ENCODE results near the gene ANKRD44. TPM values are rescaled to one million over a fixed set of nuclear protein-coding genes. Genes with fewer than 3 reads are reported as not detected.

The ANKRD44 gene
- polyA plus RNA-seq, 4 donors: 12.0 to 25.5 (median 12.4) TPM

DNA sequence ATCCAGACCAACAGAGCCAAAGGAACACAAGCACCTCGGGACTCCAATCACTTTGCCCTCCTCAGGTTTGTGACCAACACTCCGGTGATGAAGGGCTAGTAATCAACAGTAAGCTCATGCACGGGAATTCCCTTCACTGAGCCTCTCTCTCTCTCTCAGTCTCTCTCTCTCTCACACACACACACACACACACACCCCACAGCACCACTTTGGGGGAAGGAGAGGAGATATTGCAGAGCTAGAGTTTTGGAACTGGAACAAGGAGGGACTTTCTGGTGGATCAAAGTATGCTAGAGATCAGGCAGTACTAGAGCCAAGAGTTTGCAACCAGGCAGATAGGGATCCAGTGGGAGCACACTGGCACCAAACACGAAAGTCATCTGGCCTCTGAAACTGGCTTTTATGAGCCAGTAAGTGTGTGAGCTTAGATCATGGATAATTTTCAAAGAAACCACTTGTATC, 98.7 kb downstream of the ANKRD44 start:
- DNase-seq (ENCODE audit: low read depth in 4 of 4, low spot score in 3 of 4): no peak

DNA sequence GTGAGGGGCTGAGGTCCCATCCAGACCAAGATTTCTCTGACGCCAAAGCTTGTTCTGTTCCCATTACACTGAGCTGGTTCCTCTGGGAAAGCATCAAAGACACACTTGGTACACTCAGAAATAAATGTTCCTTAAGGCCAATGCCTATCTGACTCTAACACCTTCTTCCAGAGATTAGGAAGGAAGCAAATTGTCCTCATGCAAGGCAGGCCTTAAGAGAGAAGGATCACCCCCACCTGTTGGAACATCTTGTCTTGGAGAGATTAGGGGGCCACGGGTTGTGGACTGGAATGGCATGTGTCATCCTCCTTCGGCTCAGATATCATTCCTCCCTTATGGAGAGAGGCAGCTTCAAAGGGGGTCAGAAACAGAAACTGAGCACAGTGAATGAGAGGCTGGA, 100.2 kb downstream of the ANKRD44 start:
- no peak for DNase-seq (ENCODE audit: low read depth in 4 of 4, low spot score in 3 of 4)

DNA sequence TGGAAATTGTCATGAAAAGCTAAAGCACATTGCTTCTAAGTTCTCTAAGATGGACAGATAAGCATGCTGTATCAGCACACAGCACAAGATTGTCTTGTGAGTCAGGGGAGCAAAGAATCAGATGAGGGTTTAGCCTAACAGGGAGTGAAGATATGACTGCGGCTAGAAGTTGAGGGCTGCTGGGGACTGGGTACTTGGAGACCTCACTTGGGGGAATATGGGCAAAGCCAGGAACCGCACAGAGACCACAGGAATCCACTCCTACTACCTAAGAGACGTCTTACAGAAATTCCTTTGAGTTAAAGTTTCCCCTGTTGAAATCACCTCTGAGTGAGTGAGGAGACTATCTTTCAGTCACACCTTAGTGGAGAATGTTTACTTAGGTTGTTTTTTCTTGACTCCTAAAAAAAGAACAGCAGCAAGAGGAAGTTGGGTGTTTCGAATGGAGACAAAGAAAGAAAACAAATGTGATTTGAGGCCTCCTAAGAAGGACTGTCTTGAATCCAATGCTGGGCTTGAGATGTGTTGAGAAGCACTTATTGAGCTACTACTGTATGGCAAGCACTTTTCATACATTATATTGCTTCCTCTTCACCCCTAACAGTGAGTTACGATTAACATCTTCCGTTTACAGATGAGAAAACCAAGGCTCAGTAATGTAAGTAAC, 100.7 kb downstream of the ANKRD44 start:
- no peak for DNase-seq (ENCODE audit: low read depth in 4 of 4, low spot score in 3 of 4)

DNA sequence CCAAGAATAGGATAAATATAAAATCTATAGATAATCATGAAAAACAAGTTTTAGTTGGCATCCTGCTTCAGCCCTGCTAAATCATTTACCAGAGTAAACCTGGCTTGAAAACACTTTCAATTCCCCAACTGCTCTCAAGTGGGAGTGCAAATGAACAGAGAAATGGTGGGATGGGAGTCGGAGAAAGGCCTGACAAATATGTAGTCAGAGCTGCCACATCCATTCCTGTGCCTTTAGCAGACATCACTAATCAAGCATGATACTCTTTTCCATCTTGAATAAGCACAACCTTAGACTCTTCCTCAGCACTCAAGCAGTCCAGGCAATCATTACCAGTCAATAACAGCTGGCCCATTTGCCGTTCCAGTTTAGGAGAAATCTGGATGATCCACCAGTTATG, 101.3 kb downstream of the ANKRD44 start:
- no peak for DNase-seq (ENCODE audit: low read depth in 4 of 4, low spot score in 3 of 4)

DNA sequence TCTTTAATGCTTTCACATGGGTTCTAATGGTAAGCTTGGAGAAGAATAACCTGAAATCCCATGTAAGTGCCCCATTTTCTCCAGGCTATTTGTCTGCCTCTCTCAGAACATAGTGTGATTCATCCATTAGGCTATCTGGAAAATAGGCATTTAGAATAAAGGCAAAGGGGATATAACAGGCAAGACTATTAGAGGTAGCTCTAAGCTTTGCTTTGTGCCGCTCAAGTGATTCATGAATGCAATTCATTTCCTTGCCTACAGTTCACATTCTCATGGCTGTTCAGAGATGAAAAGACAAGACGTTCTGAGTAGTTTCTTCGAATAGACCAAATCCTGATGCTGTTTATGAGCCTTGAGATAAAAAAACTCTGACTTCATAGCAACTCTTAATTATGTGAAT, 101.7 kb downstream of the ANKRD44 start:
- no peak for DNase-seq (ENCODE audit: low read depth in 4 of 4, low spot score in 3 of 4)

DNA sequence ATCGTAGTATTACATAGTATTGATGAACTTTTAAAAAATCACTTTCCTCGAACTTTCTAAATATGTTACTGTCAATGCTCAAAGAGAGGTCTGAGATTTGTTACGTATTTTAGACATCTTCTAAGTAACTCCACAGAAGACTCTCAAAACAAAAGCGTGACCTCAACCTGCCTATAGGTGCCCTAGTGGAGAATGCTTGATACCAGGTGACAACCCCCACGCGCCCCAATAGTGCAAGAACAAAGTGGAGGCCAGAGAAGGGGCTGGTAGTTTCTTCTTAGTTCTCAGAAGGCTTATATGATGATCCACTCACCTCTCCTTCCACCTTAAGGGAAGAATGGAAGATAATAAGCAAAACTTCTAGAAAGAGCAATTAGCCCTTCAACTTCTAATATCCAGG, 102.6 kb downstream of the ANKRD44 start:
- DNase-seq (ENCODE audit: low read depth in 4 of 4, low spot score in 3 of 4): no peak

DNA sequence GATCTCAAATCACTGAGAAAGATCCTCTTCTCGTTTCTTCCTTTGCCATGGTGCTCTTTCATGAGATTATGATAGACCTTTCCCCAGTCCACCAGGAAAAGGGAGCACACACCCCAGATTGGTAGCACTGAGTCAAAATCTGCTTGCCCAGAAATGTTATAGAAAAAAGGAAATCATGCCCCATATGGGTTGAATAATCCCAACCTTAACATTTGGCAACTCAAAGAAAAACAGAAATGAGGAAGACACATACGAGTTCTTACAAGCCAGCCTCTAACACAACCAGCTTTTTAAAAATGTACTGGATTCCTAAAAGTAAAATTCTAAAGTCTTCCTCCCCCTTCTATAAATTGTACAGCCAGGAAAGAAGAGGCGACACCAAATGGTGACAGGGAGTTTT, 103.0 kb downstream of the ANKRD44 start:
- no peak for DNase-seq (ENCODE audit: low read depth in 4 of 4, low spot score in 3 of 4)

DNA sequence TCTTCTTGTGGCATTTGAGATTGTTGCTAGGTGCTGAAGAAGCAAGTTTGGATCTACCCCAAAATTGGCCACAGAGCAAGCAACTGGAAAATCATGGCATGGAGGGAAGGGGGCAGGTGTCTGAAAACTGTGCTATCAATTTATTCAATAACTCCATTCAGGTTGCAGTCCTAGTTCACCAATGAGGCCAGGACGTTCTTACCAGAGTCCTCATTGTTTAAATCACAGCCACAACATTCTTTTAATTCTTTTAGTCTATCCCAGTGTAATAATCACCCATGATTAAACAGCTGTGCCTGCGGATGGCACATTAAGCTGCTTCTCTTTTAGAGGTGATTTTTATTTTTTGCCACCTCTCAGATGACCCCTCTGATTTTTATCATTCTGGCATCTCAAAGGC, 103.5 kb downstream of the ANKRD44 start:
- no peak for DNase-seq (ENCODE audit: low read depth in 4 of 4, low spot score in 3 of 4)

DNA sequence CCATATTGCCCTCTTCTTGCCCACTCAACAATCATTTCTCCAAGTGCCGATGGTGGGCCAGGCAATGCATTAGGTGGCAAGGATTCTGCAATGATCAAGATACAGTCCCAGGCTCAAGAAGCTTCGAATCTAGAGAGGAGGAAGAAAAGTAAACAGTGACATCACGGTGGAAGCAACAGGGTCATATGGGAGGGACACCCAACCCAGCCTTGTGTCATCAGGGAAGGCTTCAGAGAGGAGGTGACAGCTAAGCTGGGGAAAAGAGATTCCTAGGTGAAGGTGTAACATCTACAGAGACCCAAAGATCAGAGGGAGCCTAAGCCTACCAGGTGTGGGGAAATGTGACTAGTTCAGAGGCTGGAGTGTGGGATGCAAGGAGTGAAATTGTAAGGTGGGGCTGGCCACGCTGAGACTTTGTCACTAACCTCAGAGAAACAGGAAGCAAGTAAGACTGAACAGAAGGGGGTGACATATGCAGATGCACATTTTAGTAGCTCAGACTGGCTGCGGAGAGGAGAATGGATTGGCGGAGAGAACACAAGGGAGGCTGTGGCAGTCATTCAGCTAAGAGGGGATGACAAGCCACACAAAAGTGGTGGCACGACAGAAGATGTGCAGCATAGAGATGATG, 104.9 kb downstream of the ANKRD44 start:
- no peak for DNase-seq (ENCODE audit: low read depth in 4 of 4, low spot score in 3 of 4)

DNA sequence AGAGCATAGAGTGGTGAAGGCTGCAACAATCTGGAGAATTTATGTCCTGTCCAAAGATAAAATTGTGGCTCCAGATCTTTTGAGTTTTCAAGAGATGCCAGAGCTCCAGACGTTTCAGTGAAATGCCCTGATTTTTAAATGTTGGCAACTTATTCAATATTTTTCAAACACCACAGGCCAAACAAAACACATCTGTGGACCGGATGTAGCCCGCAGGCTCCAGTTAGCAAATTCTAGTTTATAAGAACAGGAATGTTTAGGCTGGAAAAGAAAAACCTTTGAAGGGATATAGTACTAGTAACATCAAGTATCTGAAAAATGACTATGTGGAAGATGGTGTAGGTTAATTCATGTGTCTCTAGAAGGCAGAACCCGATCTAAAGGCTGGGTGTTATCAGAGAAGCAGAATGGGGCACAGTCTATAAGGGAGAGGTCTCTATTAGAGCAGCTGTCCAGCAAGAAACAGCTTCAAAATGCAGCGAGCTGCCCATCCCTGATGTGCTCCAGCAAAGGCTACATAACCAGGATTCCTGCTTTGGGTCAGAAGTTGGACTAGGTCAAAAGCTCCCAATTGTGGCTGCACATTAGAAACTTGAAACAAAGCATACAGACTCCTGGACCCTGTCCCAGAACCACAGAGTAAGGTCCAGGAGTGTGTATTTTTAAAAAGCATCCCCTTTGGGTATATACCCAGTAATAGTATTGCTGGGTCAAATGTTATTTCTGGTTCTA, 105.9 kb downstream of the ANKRD44 start:
- DNase-seq (ENCODE audit: low read depth in 4 of 4, low spot score in 3 of 4): no peak

DNA sequence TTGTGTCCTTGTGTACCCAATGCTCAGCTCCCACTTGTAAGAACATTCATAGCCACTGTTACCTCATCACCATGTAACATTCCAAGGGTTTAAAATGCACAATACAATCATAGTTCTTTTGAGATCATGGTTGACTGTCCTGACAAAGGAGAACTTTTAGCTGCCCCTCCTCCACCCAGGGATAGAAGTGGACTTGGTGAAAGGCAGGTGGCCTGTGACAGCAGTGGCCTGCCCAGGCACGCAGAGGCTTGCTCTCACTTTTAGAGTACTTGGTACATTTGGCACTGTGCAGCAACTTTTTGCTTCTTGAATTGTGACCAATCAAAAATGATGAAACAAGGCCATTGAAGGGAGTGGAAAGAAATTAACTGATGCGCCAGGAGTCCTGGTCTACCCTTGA, 108.7 kb downstream of the ANKRD44 start:
- no peak for DNase-seq (ENCODE audit: low read depth in 4 of 4, low spot score in 3 of 4)

DNA sequence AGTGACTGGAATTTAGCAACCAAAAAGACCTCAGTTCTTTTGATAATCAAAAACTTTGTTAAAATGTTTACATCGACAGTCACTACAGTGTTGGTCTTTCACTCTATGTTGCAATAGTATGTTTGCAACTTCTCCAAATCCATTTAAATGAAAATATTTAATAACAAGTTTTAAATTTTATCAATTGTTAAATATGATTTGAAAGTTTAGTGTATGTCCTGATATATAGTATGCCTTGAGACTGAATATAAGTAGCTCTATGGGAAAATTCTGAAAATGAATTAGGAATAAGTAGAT, 109.9 kb downstream of the ANKRD44 start:
- no peak for DNase-seq (ENCODE audit: low read depth in 4 of 4, low spot score in 3 of 4)

DNA sequence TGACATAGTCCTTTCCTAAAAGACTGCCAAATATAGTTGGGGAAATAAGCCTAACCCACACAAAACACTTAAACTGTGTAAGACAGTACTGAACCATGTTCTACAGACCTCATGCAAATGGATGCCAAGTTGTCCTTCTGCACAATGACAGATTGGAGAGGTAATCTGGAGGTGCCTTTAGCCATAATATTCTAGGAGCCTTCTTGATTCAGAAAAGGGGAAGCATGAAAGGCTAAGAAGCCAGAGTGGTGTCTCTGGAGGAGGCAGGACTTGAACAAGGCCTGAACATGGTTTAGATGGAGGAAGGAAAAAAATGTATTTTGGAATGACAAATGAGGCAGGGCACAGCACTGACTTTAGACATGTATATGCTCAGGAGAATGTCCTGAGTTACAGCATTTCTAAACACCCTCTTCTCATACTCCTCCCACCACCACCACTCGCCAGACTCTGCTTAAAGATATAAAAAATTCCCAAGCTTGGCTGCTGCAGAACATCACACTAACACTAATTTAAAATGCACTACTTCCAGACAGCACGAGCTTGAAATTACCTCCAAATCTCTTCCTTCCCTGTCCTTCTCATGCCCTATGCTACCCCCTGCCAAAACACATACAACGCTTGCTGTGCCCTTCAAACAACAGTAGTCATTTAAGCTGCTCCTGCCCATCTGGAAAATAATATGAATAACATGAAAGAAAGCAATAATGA, 110.4 kb downstream of the ANKRD44 start:
- DNase-seq (ENCODE audit: low read depth in 4 of 4, low spot score in 3 of 4): no peak

DNA sequence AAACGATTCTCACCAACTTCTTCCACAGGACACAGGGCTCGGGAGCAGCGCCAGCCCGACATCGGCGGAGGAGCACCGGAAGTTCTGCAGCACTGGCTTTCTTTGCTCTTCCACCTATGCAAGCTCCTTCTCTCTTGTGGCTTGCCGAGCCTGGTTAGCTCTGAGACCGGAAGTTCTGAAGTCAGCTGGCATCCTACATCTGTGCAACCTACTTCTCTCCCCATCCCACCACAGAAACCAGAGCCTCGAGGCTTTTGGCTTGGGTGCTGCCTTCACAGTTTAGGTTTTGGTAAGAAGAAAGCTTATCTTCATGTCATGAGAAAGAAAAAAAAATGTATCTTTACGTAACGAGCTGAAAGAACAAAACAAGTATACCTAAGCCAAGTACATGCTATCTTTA, 111.7 kb downstream of the ANKRD44 start:
- no peak for DNase-seq (ENCODE audit: low read depth in 4 of 4, low spot score in 3 of 4)

DNA sequence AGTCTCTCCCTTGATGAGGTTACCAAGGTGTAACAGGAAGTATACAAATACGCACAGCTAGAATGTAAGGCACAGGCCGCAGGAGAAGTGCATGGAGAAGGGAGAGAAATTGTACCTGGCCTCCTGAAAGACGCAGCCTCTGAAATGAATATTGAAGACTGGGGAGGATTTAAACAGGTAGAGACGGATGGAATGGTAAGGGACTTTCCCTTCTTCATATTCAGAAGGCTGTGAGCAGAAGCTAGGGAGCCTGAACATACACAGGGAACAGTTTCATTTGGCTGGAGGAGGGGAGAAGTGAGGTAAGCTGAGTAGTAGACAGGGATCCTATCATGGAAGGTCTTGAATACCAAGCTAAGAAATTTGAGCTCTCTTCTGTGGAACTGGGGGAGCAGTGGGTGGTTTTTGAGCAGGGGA, 112.7 kb downstream of the ANKRD44 start:
- DNase-seq (ENCODE audit: low read depth in 4 of 4, low spot score in 3 of 4): no peak

DNA sequence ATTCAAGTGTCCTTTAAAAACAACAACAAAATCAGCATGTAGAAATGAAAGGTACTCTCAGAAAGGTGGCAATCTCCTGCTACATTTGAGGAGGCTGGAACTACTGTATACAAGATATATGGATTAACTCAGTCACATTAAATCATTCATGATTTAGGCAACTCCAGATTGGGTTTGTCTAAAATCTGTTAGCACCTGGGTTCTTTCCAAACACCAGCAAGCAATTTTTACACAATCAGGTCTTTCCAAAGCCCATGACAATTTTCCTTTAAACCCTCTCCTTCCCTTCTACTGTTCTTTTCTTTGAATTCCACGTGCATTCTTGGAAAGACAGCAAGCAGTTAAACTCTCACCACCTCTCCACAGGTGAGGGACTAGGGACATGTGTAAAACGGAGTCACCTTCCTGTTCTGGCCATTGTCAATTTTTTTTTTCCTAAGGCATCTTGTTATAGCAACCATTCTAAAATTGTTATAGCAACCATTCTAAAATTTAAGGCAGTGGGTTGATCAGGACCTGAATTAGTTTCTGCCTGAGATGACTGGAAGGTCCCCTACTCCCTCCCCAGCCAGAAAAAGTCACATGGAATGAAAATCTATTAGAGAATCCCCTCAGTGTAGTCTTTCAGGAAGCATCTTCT, 113.9 kb downstream of the ANKRD44 start:
- DNase-seq (ENCODE audit: low read depth in 4 of 4, low spot score in 3 of 4): no peak

DNA sequence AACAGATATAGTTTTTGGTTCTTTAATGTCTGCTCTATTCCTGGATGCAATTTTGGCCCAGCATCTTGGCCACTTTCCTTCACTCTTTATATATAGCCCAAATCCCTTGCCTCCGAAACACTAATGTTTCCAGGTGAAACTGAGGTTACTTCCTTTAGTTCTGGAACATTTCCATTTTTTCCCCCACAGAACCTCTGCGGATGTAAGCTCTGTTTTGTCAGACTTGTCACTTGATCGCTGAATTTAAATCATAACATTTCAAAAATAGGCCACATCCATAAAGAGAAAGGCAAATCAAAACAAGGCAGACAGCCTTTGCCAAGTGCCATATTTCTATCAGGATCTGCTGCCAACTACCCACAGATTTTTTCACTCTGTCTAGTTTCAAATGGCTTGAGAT, 115.1 kb downstream of the ANKRD44 start:
- DNase-seq (ENCODE audit: low read depth in 4 of 4, low spot score in 3 of 4): no peak

DNA sequence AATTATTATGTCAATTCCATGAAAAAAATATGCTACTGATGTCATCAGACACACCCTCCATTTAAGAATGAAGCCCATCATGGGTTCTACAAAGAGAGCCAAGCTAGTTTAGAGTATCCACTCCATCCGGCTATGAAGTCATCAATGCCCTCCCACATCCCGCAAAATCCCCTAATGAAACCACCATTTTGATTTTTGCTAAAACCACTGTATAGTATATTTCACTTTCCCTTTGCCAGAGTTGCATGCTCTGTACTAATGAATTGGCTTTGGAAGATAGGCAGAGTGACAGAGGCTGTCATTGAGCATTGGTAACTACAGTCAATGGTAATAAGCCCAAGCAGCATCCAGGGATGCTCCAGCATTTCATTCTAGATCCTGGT, 118.6 kb downstream of the ANKRD44 start:
- DNase-seq (ENCODE audit: low read depth in 4 of 4, low spot score in 3 of 4): no peak

DNA sequence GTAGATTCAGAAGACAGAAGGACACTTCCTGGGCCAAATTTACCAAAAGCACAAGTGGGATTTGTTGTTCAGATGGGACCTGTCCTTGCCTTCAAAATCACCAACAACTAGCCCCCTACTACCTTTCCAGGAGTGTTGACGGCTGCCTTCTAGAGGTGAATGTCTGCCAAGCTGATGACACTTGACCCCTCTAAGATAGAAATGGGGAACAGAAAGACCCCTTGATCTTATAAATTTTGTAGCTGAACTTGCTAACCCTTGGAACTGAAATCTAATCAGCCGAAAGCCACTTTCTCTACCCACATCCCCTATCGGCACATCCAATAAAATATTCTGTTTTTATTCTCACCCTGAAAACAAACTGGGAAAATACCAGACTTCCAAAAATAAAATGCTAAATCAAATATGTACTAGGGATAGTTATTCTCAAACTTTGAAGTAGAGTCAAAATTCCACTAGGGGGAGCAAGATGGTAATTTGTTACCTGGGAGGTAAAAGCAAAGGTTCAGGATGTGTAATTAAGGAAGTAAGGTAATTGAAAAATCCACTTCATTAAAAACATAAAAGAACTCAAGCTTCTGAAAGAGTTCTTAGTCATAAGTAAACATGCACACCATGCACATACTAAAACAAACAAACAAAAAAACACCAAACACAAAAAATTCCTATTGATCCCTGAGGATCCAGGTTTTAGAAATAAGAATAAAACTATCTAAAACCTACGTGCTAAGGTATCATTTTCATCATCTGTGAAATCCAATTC, 119.2 kb downstream of the ANKRD44 start:
- DNase-seq (ENCODE audit: low read depth in 4 of 4, low spot score in 3 of 4): no peak

DNA sequence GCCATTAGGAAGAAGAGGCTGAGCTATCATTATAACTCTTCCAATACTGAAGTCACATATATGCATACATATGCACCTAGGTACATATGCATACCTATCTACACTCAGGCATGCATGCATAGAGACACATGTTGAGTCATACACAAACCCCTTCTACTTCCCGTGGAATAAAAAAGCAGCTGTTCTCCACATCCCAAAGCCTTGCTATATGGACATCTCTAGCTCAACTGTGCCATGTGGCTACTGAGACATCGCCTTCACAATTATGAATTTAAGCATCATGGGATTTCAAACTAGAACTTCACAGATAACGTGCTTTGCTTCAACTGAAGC, 120.5 kb downstream of the ANKRD44 start:
- DNase-seq (ENCODE audit: low read depth in 4 of 4, low spot score in 3 of 4): no peak

Measured in left renal pelvis (tissue), 4 donors.